Measurements from ENCODE around the gene A3GALT2. TPM values are rescaled to one million over a fixed set of nuclear protein-coding genes. Genes with fewer than 3 reads are reported as not detected.

A3GALT2 gene
- total and polyA plus RNA-seq, 4 donors, result not detected

DNA sequence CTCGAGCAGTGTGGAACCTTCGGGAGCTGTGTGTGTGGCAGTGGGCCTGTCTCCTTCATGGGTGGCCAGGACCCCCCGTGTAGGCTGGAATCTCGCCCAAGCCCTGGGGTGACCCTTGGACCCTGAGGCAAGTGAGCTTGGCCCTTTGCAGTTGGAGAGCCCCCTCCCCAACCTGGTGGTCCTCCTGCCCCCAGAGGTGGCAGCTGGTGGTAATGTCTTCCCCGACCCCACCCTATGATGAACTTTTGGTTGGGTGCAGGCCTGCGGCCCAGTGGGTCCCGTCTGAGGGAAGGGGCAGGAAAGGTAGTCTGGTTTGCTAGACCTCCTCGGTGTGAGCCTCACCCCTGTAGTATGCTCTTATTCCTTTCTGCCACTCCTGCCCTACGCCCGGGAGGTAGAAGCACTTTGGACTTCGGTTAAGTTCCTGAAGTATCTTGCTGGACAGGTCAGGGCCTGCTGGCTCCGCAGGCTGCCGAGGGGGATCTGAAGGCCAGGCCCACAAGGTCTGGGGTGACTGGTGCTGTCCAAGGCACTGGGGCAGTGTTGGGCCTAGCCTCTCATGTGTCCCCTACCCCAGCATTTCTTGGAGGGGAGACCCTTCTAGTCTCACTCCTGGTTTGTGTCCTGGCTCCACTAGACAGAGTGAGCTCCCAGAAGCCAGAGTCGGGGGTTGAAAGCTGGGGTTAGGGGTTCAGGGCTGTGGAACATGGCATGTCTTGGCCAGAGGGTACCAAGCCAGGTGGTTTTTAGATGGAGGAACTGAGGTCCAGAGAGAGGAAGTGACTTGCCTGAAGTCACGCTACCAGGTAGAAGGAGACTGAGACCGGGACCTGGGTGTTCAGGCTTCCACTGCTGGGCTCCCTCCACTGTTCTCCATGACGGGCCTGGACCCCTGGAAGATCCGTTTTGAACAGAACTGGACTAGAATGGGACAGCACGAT is 62.9 kb downstream of the A3GALT2 start (continued):
- TF ChIP-seq, protein P1, sequence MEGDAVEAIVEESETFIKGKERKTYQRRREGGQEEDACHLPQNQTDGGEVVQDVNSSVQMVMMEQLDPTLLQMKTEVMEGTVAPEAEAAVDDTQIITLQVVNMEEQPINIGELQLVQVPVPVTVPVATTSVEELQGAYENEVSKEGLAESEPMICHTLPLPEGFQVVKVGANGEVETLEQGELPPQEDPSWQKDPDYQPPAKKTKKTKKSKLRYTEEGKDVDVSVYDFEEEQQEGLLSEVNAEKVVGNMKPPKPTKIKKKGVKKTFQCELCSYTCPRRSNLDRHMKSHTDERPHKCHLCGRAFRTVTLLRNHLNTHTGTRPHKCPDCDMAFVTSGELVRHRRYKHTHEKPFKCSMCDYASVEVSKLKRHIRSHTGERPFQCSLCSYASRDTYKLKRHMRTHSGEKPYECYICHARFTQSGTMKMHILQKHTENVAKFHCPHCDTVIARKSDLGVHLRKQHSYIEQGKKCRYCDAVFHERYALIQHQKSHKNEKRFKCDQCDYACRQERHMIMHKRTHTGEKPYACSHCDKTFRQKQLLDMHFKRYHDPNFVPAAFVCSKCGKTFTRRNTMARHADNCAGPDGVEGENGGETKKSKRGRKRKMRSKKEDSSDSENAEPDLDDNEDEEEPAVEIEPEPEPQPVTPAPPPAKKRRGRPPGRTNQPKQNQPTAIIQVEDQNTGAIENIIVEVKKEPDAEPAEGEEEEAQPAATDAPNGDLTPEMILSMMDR (IDR thresholded peaks at IDR 0.05; ENCODE audit: low read depth, low read length, missing input control), result no peak
- no peak for TF ChIP-seq GABPA (IDR thresholded peaks at IDR 0.05 in 1 of 2, conservative IDR thresholded peaks at IDR 0.05 in 1 of 2)
- TF ChIP-seq TAF1 (conservative IDR thresholded peaks at IDR 0.05), result no peak
- TF ChIP-seq SP1 (IDR thresholded peaks at IDR 0.05), result peak; percentile 42
- TF ChIP-seq EGR1 (IDR thresholded peaks at IDR 0.05; ENCODE audit: low read depth in 2 of 2), result no peak

DNA sequence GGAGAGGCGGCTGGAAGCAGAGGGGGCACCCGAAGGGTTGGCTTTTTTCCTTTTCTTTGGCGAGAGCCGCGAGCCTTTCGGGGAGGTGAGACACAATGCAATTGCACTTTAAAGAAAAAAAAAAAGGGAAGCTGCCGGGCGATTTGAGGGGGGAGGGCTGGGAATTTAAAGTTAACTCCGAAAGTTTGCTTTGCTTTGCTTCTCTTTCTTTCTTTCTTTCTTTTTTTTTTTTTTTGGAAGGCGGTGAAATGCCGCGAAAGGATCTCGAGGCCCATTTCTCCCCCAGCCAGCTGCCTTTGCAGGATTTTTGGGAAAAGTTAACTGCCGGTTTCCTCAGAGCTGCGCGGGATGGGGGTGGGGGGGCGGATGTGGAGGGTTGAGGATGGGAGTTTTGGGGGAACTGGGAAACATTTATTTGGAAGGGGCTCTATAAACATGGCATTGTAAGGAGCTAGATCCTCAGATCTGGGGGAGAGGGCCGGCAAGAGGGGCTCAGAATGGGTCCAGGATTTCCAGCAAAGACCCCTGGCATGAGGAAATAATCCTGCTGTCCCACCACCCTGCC is 63.6 kb downstream of the A3GALT2 start:
- H3K4me1 ChIP-seq (ENCODE audit: control insufficient read depth in 4 of 4, insufficient read depth in 4 of 4, low read length in 3 of 4), result peaks cover 8 to 32% (median 21%) of the 10 kb centered on the region in 4 donors
- peak overlapping the region; percentile 60 to 93 for H3K9ac ChIP-seq (ENCODE audit: low read depth in 1 of 2, low read length in 2 of 2)
- H3K4me3 ChIP-seq (ENCODE audit: low read depth in 1 of 3, low read length in 3 of 3), result peak overlapping the region; percentile 44 to 90 (median 77)
- no peaks in the 10 kb centered on the region for H3K36me3 ChIP-seq (ENCODE audit: control insufficient read depth in 4 of 4, insufficient read depth in 3 of 4, low read depth in 1 of 4, low read length in 3 of 4)
- TF ChIP-seq, protein P2, sequence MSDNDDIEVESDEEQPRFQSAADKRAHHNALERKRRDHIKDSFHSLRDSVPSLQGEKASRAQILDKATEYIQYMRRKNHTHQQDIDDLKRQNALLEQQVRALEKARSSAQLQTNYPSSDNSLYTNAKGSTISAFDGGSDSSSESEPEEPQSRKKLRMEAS (IDR thresholded peaks at IDR 0.05), result no peak
- TF ChIP-seq, protein P3, sequence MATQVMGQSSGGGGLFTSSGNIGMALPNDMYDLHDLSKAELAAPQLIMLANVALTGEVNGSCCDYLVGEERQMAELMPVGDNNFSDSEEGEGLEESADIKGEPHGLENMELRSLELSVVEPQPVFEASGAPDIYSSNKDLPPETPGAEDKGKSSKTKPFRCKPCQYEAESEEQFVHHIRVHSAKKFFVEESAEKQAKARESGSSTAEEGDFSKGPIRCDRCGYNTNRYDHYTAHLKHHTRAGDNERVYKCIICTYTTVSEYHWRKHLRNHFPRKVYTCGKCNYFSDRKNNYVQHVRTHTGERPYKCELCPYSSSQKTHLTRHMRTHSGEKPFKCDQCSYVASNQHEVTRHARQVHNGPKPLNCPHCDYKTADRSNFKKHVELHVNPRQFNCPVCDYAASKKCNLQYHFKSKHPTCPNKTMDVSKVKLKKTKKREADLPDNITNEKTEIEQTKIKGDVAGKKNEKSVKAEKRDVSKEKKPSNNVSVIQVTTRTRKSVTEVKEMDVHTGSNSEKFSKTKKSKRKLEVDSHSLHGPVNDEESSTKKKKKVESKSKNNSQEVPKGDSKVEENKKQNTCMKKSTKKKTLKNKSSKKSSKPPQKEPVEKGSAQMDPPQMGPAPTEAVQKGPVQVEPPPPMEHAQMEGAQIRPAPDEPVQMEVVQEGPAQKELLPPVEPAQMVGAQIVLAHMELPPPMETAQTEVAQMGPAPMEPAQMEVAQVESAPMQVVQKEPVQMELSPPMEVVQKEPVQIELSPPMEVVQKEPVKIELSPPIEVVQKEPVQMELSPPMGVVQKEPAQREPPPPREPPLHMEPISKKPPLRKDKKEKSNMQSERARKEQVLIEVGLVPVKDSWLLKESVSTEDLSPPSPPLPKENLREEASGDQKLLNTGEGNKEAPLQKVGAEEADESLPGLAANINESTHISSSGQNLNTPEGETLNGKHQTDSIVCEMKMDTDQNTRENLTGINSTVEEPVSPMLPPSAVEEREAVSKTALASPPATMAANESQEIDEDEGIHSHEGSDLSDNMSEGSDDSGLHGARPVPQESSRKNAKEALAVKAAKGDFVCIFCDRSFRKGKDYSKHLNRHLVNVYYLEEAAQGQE (IDR thresholded peaks at IDR 0.05), result no peak
- TF ChIP-seq HNF4A (conservative IDR thresholded peaks at IDR 0.05), result no peak
- TF ChIP-seq, protein P4, sequence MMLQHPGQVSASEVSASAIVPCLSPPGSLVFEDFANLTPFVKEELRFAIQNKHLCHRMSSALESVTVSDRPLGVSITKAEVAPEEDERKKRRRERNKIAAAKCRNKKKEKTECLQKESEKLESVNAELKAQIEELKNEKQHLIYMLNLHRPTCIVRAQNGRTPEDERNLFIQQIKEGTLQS (IDR thresholded peaks at IDR 0.05), result no peak
- no peak for TF ChIP-seq FOXA2 (IDR thresholded peaks at IDR 0.05)
- TF ChIP-seq RAD21 (IDR thresholded peaks at IDR 0.05), result no peak
- no peak for TF ChIP-seq FOXA1 (IDR thresholded peaks at IDR 0.05)
- TF ChIP-seq, protein P1 (IDR thresholded peaks at IDR 0.05; ENCODE audit: low read depth, low read length, missing input control), result no peak
- no peak for TF ChIP-seq TAF1 (conservative IDR thresholded peaks at IDR 0.05)
- peak; percentile 25 for TF ChIP-seq YY1 (IDR thresholded peaks at IDR 0.05)
- TF ChIP-seq, protein P5, sequence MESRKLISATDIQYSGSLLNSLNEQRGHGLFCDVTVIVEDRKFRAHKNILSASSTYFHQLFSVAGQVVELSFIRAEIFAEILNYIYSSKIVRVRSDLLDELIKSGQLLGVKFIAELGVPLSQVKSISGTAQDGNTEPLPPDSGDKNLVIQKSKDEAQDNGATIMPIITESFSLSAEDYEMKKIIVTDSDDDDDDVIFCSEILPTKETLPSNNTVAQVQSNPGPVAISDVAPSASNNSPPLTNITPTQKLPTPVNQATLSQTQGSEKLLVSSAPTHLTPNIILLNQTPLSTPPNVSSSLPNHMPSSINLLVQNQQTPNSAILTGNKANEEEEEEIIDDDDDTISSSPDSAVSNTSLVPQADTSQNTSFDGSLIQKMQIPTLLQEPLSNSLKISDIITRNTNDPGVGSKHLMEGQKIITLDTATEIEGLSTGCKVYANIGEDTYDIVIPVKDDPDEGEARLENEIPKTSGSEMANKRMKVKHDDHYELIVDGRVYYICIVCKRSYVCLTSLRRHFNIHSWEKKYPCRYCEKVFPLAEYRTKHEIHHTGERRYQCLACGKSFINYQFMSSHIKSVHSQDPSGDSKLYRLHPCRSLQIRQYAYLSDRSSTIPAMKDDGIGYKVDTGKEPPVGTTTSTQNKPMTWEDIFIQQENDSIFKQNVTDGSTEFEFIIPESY (IDR thresholded peaks at IDR 0.05), result no peak
- TF ChIP-seq JUND (IDR thresholded peaks at IDR 0.05), result no peak
- TF ChIP-seq NR2F2 (IDR thresholded peaks at IDR 0.05), result no peak
- TF ChIP-seq SP1 (IDR thresholded peaks at IDR 0.05), result no peak
- no peak for TF ChIP-seq GABPA (IDR thresholded peaks at IDR 0.05 in 1 of 2, conservative IDR thresholded peaks at IDR 0.05 in 1 of 2)
- no peak for TF ChIP-seq EGR1 (IDR thresholded peaks at IDR 0.05; ENCODE audit: low read depth in 2 of 2)
- TF ChIP-seq RXRA (IDR thresholded peaks at IDR 0.05), result peak in 1 of 2 donors; percentile 2
- peak overlapping the region; percentile 77 to 82 for H3K27ac ChIP-seq (ENCODE audit: low read depth in 1 of 2, low read length in 2 of 2)
- H3K9me3 ChIP-seq (ENCODE audit: control insufficient read depth in 4 of 4, low read length in 3 of 4), result no peaks in the 10 kb centered on the region
- DNase-seq (ENCODE audit: low spot score), result no peak
- H3K27me3 ChIP-seq (ENCODE audit: control insufficient read depth in 4 of 4, insufficient read depth in 4 of 4, low read length in 3 of 4), result no peaks in the 10 kb centered on the region
- WGBS, result under 1% methylated on average over 18 of the region's 18 CpGs
